Measurements from ENCODE around the gene EPHA8.

- TF ChIP-seq RAD21 (CRISPR knock-in tag; IDR thresholded peaks at IDR 0.05) (no peak), TAF1 (CRISPR knock-in tag; IDR thresholded peaks at IDR 0.05) (no peak), SAP130 (CRISPR knock-in tag; IDR thresholded peaks at IDR 0.05; ENCODE audit: low read depth) (no peak), FOSL2 (CRISPR knock-in tag; IDR thresholded peaks at IDR 0.05) (no peak), MAZ (IDR thresholded peaks at IDR 0.05; ENCODE audit: borderline replicate concordance, low read depth, low read length) (no peak), MAZ (CRISPR knock-in tag; IDR thresholded peaks at IDR 0.05; ENCODE audit: low read depth) (no peak), POLR2AphosphoS5 (IDR thresholded peaks at IDR 0.05; ENCODE audit: low read depth, low read length) (no peak)
Measured at GRCh38 chr1:22584970-22585369, 21.7 kb downstream of the EPHA8 start.
